H1 (cell line): ENCODE data around the gene CPZ. TPM values are rescaled to one million over a fixed set of nuclear protein-coding genes. Genes with fewer than 3 reads are reported as not detected.

Experiments used
- ASH2L ChIP-seq: fragments of 200-600, 300-600 bp; sonication (generic); IDR thresholded peaks from one replicate; pipeline ENCODE4 v1.7.1; 2017; ENCODE audit warnings: low read length
- CTCF ChIP-seq, 3 experiments: IDR thresholded peaks; 1 replicate in 2 of 3; 2 replicates in 1 of 3; pipeline versions ENCODE4 v1.5.1 to v1.6.1; 2011; ENCODE audit warnings: low read length in 3 of 3, mild to moderate bottlenecking in 3 of 3, inconsistent platforms in 2 of 3, low read depth in 1 of 3, moderate library complexity in 1 of 3; ENCODE audit not compliant: insufficient read depth in 1 of 3; ENCODE audit errors: control extremely low read depth in 1 of 3
- polyA plus RNA-seq, 7 experiments: library from polyadenylated mRNA; depleted of rRNA in 3 of 7; stranded (reverse) in 5 of 7; unstranded in 2 of 7; fragments of >200 nt in 5 of 7; fragments of 200-250 nt in 2 of 7; gene quantifications; 1 replicate in 5 of 7; 2 replicates in 1 of 7; 4 replicates in 1 of 7; pipeline versions ENCODE4 v1.2.1 to v1.2.3, GENCODE V29; 2011 to 2013; ENCODE audit warnings: missing spikeins in 2 of 7, mixed read lengths in 2 of 7
- total RNA-seq: library from RNA; stranded (reverse); fragmentation: NEBNext Ultra II Directional; extraction: Animal tissue kit (Norgen Biotek cat#: 25700); gene quantifications from 2 replicates; pipeline ENCODE4 v1.2.1, GENCODE V29; 2021

The CPZ gene
- total and polyA plus RNA-seq, 2 of the 8 experiments (the other 6 are each of a cell fraction or from before 2014, with no cell fraction given): 28.8 to 40.7 TPM

- TF ChIP-seq CTCF (IDR thresholded peaks at IDR 0.05; ENCODE audit: control extremely low read depth in 1 of 3, insufficient read depth in 1 of 3, low read depth in 1 of 3, low read length in 3 of 3) (no peak), ASH2L (no peak)
Observed at GRCh38 chr4:8542776-8543525, 49.6 kb upstream of the CPZ start (continued).
